H1 (cell line): ENCODE measurements around the gene CBFA2T2. TPM values are rescaled to one million over a fixed set of nuclear protein-coding genes. Genes with fewer than 3 reads are reported as not detected.

ENCODE experiments used
- CTCF ChIA-PET: fragments of 300-600 bp; sonication (Branson Sonifier 250); formaldehyde crosslinking; loops from one replicate; lab custom pipeline; 2021; ENCODE audit not compliant: partially characterized antibody; lab: Charles Lee
- POLR2A ChIA-PET: fragments of 300-600 bp; sonication (Branson Sonifier 250); formaldehyde crosslinking; loops from one replicate; lab custom pipeline; 2021; ENCODE audit warnings: inconsistent platforms; ENCODE audit not compliant: partially characterized antibody; lab: Charles Lee
- DNase-seq, 2 experiments: peaks; one replicate each; pipeline versions ENCODE4 v3.0.0 to v3.0.0-alpha.2; 2010 to 2022; ENCODE audit warnings: low spot score in 2 of 2, low read depth in 1 of 2, mixed read lengths in 1 of 2
- FAIRE-seq: peaks from 2 replicates; lab custom pipeline; 2011; peaks lifted over from hg19 to GRCh38; lab: Jason Lieb, UNC
- H2AFZ ChIP-seq: 2 replicates; pipeline ENCODE4 v1.8.1; 2012; ENCODE audit warnings: low read length, inconsistent platforms
- H2AK5ac ChIP-seq: 2 replicates; pipeline ENCODE4 v1.6.1; 2013; ENCODE audit warnings: low read depth, low read length
- H2BK120ac ChIP-seq: replicated peaks from 2 replicates; pipeline ENCODE3; 2013; ENCODE audit warnings: low read depth, low read length, inconsistent platforms
- H2BK12ac ChIP-seq: 2 replicates; pipeline ENCODE4 v1.6.1; 2013; ENCODE audit warnings: low read depth, low read length
- H2BK15ac ChIP-seq: 2 replicates; pipeline ENCODE4 v1.6.1; 2013; ENCODE audit warnings: low read length
- H2BK20ac ChIP-seq: 2 replicates; pipeline ENCODE4 v1.6.1; 2013; ENCODE audit warnings: low read length
- H2BK5ac ChIP-seq: 2 replicates; pipeline ENCODE4 v1.6.1; 2013; ENCODE audit warnings: low read depth, low read length
- H3K14ac ChIP-seq: 2 replicates; pipeline ENCODE4 v1.6.1; 2013; ENCODE audit warnings: inconsistent platforms; ENCODE audit not compliant: insufficient read length
- H3K18ac ChIP-seq: 2 replicates; pipeline ENCODE4 v1.6.1; 2013; ENCODE audit warnings: low read length; ENCODE audit errors: extremely low read depth
- H3K23ac ChIP-seq: 2 replicates; pipeline ENCODE4 v1.6.1; 2013; ENCODE audit warnings: inconsistent platforms; ENCODE audit not compliant: insufficient read length
- H3K23me2 ChIP-seq: 2 replicates; pipeline ENCODE4 v1.6.1; 2013; ENCODE audit warnings: low read depth, low read length
- H3K27ac ChIP-seq: 2 replicates; pipeline ENCODE4 v1.6.1; 2011; ENCODE audit warnings: low read depth, low read length, inconsistent platforms
- H3K27me3 ChIP-seq, 4 experiments: replicated peaks in 1 of 4; 1 replicate in 1 of 4; 2 replicates in 3 of 4; pipeline versions ENCODE4 v1.6.1 to v1.8.1; 2011 to 2013; ENCODE audit warnings: low read length in 3 of 4, mild to moderate bottlenecking in 3 of 4, inconsistent platforms in 2 of 4, mixed read lengths in 2 of 4, moderate library complexity in 1 of 4; ENCODE audit not compliant: control insufficient read depth in 3 of 4, insufficient read depth in 3 of 4; ENCODE audit errors: extremely low read depth in 1 of 4
- H3K36me3 ChIP-seq, 4 experiments: 2 replicates each; pipeline versions ENCODE4 v1.6.1 to v1.8.1; 2011 to 2013; ENCODE audit warnings: mild to moderate bottlenecking in 4 of 4, low read length in 3 of 4, moderate library complexity in 2 of 4, control low read depth in 1 of 4, inconsistent platforms in 1 of 4; ENCODE audit not compliant: insufficient read depth in 4 of 4, control insufficient read depth in 2 of 4
- H3K4ac ChIP-seq: replicated peaks from 2 replicates; pipeline ENCODE3; 2013; ENCODE audit warnings: low read length, low read depth, mixed read lengths, inconsistent platforms; ENCODE audit not compliant: insufficient read length
- H3K4me1 ChIP-seq, 4 experiments: replicated peaks in 1 of 4; 1 replicate in 1 of 4; 2 replicates in 3 of 4; pipeline versions ENCODE4 v1.6.1 to v1.8.1; 2011 to 2013; ENCODE audit warnings: low read length in 3 of 4, inconsistent platforms in 2 of 4, mixed read lengths in 1 of 4; ENCODE audit not compliant: insufficient read depth in 4 of 4, control insufficient read depth in 3 of 4
- H3K4me2 ChIP-seq, 2 experiments: 2 replicates each; pipeline versions ENCODE4 v1.6.1 to v1.8.1; 2011 to 2013; ENCODE audit warnings: low read depth in 2 of 2, low read length in 2 of 2, control low read depth in 1 of 2, inconsistent platforms in 1 of 2, mild to moderate bottlenecking in 1 of 2; ENCODE audit not compliant: insufficient read depth in 1 of 2
- H3K4me3 ChIP-seq, 4 experiments: fragments of 200-600, 300-600 bp in 1 of 4; sonication (generic), shearing (Covaris generic), sonication (Bioruptor Twin) in 1 of 4; 2 replicates each; pipeline versions ENCODE4 v1.5.1 to v1.8.1; 2011 to 2016; ENCODE audit warnings: low read length in 4 of 4, low read depth in 3 of 4, control low read depth in 2 of 4, inconsistent platforms in 2 of 4, mild to moderate bottlenecking in 2 of 4, mixed read lengths in 1 of 4, moderate library complexity in 1 of 4; ENCODE audit not compliant: insufficient read depth in 2 of 4; ENCODE audit errors: extremely low read depth in 1 of 4
- H3K56ac ChIP-seq: replicated peaks from 2 replicates; pipeline ENCODE3; 2013; ENCODE audit warnings: low read depth, mild to moderate bottlenecking, mixed read lengths, low read length, inconsistent platforms; ENCODE audit not compliant: insufficient read length
- H3K79me1 ChIP-seq: 2 replicates; pipeline ENCODE4 v1.6.1; 2013; ENCODE audit warnings: low read depth, low read length, control low read depth
- H3K79me2 ChIP-seq, 2 experiments: 2 replicates each; pipeline versions ENCODE4 v1.6.1 to v1.8.1; 2012 to 2013; ENCODE audit warnings: low read length in 2 of 2, mild to moderate bottlenecking in 2 of 2, inconsistent platforms in 1 of 2; ENCODE audit not compliant: insufficient read depth in 2 of 2, control insufficient read depth in 1 of 2
- H3K9ac ChIP-seq, 4 experiments: replicated peaks in 1 of 4; 1 replicate in 1 of 4; 2 replicates in 3 of 4; pipeline versions ENCODE4 v1.6.1 to v1.8.1; 2011 to 2013; ENCODE audit warnings: low read depth in 3 of 4, low read length in 3 of 4, control low read depth in 2 of 4, mild to moderate bottlenecking in 2 of 4, moderate library complexity in 2 of 4, inconsistent platforms in 1 of 4; ENCODE audit errors: extremely low read depth in 1 of 4
- H3K9me3 ChIP-seq, 2 experiments: 2 replicates each; pipeline versions ENCODE4 v1.6.1 to v1.8.1; 2012 to 2013; ENCODE audit warnings: mild to moderate bottlenecking in 2 of 2, moderate library complexity in 2 of 2, control low read depth in 1 of 2, inconsistent platforms in 1 of 2, low read depth in 1 of 2, low read length in 1 of 2, mixed read lengths in 1 of 2; ENCODE audit not compliant: insufficient read depth in 2 of 2
- H4K20me1 ChIP-seq, 2 experiments: replicated peaks in 1 of 2; 2 replicates each; pipeline versions ENCODE3 to v1.8.1; 2011 to 2013; ENCODE audit warnings: inconsistent platforms in 2 of 2, low read length in 2 of 2, mild to moderate bottlenecking in 1 of 2; ENCODE audit not compliant: insufficient read depth in 2 of 2, control insufficient read depth in 1 of 2
- H4K5ac ChIP-seq: 2 replicates; pipeline ENCODE4 v1.6.1; 2013; ENCODE audit warnings: low read length, low read depth, mixed read lengths, inconsistent platforms; ENCODE audit not compliant: insufficient read length
- H4K8ac ChIP-seq: 2 replicates; pipeline ENCODE4 v1.8.0; 2013; ENCODE audit warnings: mild to moderate bottlenecking, moderate library complexity, low read length, inconsistent platforms; ENCODE audit not compliant: insufficient read depth; ENCODE audit errors: extremely low read depth
- H4K91ac ChIP-seq: replicated peaks from 2 replicates; pipeline ENCODE3; 2013; ENCODE audit warnings: low read length, mixed read lengths, inconsistent platforms; ENCODE audit not compliant: insufficient read length
- E2F6 ChIP-seq: IDR thresholded peaks from 2 replicates; pipeline ENCODE4 v1.6.1; 2012; ENCODE audit warnings: inconsistent platforms
- FOSL1 ChIP-seq: IDR thresholded peaks from 2 replicates; pipeline ENCODE4 v1.6.1; 2011; ENCODE audit warnings: mild to moderate bottlenecking, low read depth, low read length, moderate library complexity; ENCODE audit not compliant: insufficient read depth
- GABPA ChIP-seq: IDR thresholded peaks from 2 replicates; pipeline ENCODE4 v1.6.1; 2011; ENCODE audit warnings: mild to moderate bottlenecking, low read length, moderate library complexity, borderline replicate concordance; ENCODE audit not compliant: insufficient read depth
- KDM5A ChIP-seq: fragments of 200-600 bp; IDR thresholded peaks from 2 replicates; pipeline ENCODE4 v1.7.1; 2012; ENCODE audit warnings: mild to moderate bottlenecking, low read length, inconsistent platforms, mixed read lengths
- RFX5 ChIP-seq: IDR thresholded peaks from 2 replicates; pipeline ENCODE4 v1.6.1; 2011; ENCODE audit warnings: low read depth, low read length, improper control_type of control experiment, borderline replicate concordance
- SAP30 ChIP-seq: fragments of 300-600 bp; sonication (generic); IDR thresholded peaks from 2 replicates; pipeline ENCODE4 v1.7.1; 2012; ENCODE audit warnings: low read length, moderate library complexity, mild to moderate bottlenecking, inconsistent platforms; ENCODE audit not compliant: insufficient read depth, insufficient replicate concordance
- WGBS, 2 experiments: shearing (Covaris generic) in 1 of 2; methylation state at CpG; one replicate each; pipeline versions ENCODE4 v1.1.6 to v1.1.7; 2013 to 2015; ENCODE audit warnings: low lambda C conversion rate in 2 of 2, mixed read lengths in 2 of 2, inconsistent platforms in 1 of 2, low coverage in 1 of 2, missing lambda C conversion rate in 1 of 2; ENCODE audit not compliant: insufficient replicate concordance in 2 of 2, insufficient coverage in 1 of 2, insufficient read length in 1 of 2; ENCODE audit errors: extremely low coverage in 1 of 2, missing lambda C conversion rate in 1 of 2; 5-methylcytosine and 5-hydroxymethylcytosine counted together
- polyA plus RNA-seq, 7 experiments: library from polyadenylated mRNA; depleted of rRNA in 3 of 7; stranded (reverse) in 5 of 7; unstranded in 2 of 7; fragments of >200 nt in 5 of 7; fragments of 200-250 nt in 2 of 7; gene quantifications; 1 replicate in 5 of 7; 2 replicates in 1 of 7; 4 replicates in 1 of 7; pipeline versions ENCODE4 v1.2.1 to v1.2.3, GENCODE V29; 2011 to 2013; ENCODE audit warnings: missing spikeins in 2 of 7, mixed read lengths in 2 of 7
- total RNA-seq: library from RNA; stranded (reverse); fragmentation: NEBNext Ultra II Directional; extraction: Animal tissue kit (Norgen Biotek cat#: 25700); gene quantifications from 2 replicates; pipeline ENCODE4 v1.2.1, GENCODE V29; 2021

Gene CBFA2T2
- total and polyA plus RNA-seq, 2 of the 8 experiments (the other 6 are each of a cell fraction or from before 2014, with no cell fraction given): 11.6 to 12.9 TPM

DNA sequence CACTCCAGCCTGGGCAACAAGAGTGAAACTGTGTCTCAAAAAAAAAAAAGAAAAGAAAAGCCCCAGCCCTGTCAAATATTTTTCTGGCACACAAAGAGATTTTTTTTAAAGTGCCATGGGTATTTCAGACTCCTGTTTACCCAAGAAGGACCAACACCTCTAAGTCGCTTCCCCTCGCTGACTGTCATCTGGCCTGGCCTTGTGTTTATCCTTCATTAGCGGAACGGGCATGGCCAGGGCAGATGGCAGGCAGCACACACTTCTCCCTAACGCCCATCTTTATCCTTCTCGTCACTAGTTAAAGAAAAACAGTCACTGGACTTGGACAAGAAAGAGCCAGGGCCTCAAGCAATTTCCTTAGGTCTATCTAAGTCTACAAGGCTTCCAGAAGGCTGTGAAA is 7.3 kb upstream of the CBFA2T2 start:
- H2BK5ac ChIP-seq: no peak overlapping the region
- no peak overlapping the region for H3K23ac ChIP-seq
- H2BK12ac ChIP-seq: no peak overlapping the region
- H3K36me3 ChIP-seq: no peaks in the 10 kb centered on the region
- H2BK120ac ChIP-seq: no peak overlapping the region
- H3K27me3 ChIP-seq: no peaks in the 10 kb centered on the region
- no peak overlapping the region for H3K4me3 ChIP-seq
- no peak overlapping the region for H3K27ac ChIP-seq
- 93% methylated on average over 6 of the region's 6 CpGs; no CpG with 5 or more reads in 1 of the 2 experiments for WGBS, 2 experiments
- H4K20me1 ChIP-seq: no peaks in the 10 kb centered on the region
- TF ChIP-seq E2F6: no peak
- no peak for TF ChIP-seq KDM5A
- TF ChIP-seq GABPA: no peak
- no peak for TF ChIP-seq SAP30
- no peak for TF ChIP-seq RFX5
- no peak for TF ChIP-seq FOSL1
- TF ChIP-seq, all 59 proteins: peak for 0
- Histone ChIP-seq H3K79me1 (no peaks in the 10 kb centered on the region), H2AK5ac (no peak overlapping the region), H4K8ac (no peak overlapping the region), H3K4me2 (no peak overlapping the region), H3K4me1 (peaks cover 0 to 2% (median 1%) of the 10 kb centered on the region in 4 experiments; a peak in 2 of 7 replicates), H3K56ac (no peak overlapping the region), H3K23me2 (no peaks in the 10 kb centered on the region), H2AFZ (no peak overlapping the region), H3K4ac (no peak overlapping the region), H4K5ac (no peak overlapping the region), H3K79me2 (no peaks in the 10 kb centered on the region), H3K14ac (no peak overlapping the region), H2BK15ac (no peak overlapping the region), H3K9ac (no peak overlapping the region), H3K9me3 (no peaks in the 10 kb centered on the region), H3K18ac (no peak overlapping the region), H4K91ac (no peak overlapping the region), H2BK20ac (no peak overlapping the region)
- CTCF ChIA-PET: interaction anchor here (0.7 kb wide), 1 partner anchor 65 kb away, joined by 3 read pairs; no protein-coding TSS in a partner anchor
- DNase-seq (no peak), FAIRE-seq (no peak)
- POLR2A ChIA-PET: no interaction called here
